Gastroesophageal sphincter (tissue), 4 donors: ENCODE data around the gene CAPSL. TPM values are rescaled to one million over a fixed set of nuclear protein-coding genes. Genes with fewer than 3 reads are reported as not detected.

Experiments
- ATAC-seq: fragments of 150-250 bp; one replicate; pipeline ENCODE4 v1.9.1; 2016; ENCODE audit warnings: mild to moderate bottlenecking, moderate library complexity
- H3K27ac ChIP-seq, 4 donors: fragments of 200-600 bp; sonication (generic) in 3 of 4; 1 replicate in 3 of 4; 2 replicates in 1 of 4; pipeline ENCODE4 v1.5.1; 2016 to 2019
- H3K27me3 ChIP-seq: fragments of 200-600 bp; sonication (generic); one replicate; pipeline ENCODE4 v1.5.1; 2019
- H3K36me3 ChIP-seq, 2 donors: fragments of 200-600 bp; sonication (generic); one replicate each; pipeline ENCODE4 v1.5.1; 2019; ENCODE audit warnings: control low read depth in 1 of 2
- H3K4me1 ChIP-seq, 3 donors: fragments of 200-600 bp; sonication (generic); 1 replicate in 2 of 3; 2 replicates in 1 of 3; pipeline ENCODE4 v1.5.1; 2016 to 2019; ENCODE audit warnings: control low read depth in 2 of 3
- H3K4me3 ChIP-seq, 2 donors: fragments of 200-600 bp; sonication (generic); one replicate each; pipeline ENCODE4 v1.5.1; 2019; ENCODE audit warnings: mild to moderate bottlenecking in 1 of 2, moderate library complexity in 1 of 2
- H3K9me3 ChIP-seq, 3 donors: fragments of 200-600 bp; sonication (generic); one replicate each; pipeline ENCODE4 v1.5.1; 2017 to 2019; ENCODE audit warnings: control low read depth in 2 of 3
- EP300 ChIP-seq: sonication (generic); formaldehyde crosslinking; IDR thresholded peaks from one replicate; pipeline ENCODE4 v1.6.1; 2017; ENCODE audit warnings: antibody characterized with exemption, mild to moderate bottlenecking
- POLR2A ChIP-seq, 2 donors: fragments of 450-650 bp; IDR thresholded peaks; one replicate each; pipeline ENCODE4 v1.6.1; 2017; ENCODE audit warnings: antibody characterized with exemption in 2 of 2, mild to moderate bottlenecking in 2 of 2, moderate library complexity in 1 of 2
- POLR2AphosphoS5 ChIP-seq: sonication (generic); formaldehyde crosslinking; IDR thresholded peaks from one replicate; pipeline ENCODE4 v1.6.1; 2017; ENCODE audit warnings: antibody characterized with exemption
- WGBS, 2 donors: methylation state at CpG; one replicate each; pipeline ENCODE4 v1.1.5; 2018; ENCODE audit warnings: low coverage in 1 of 2; 5-methylcytosine and 5-hydroxymethylcytosine counted together
- small RNA-seq, 4 donors: library from RNA; depleted of rRNA; stranded (forward); fragments of <200 nt; gene quantifications; one replicate each; pipeline ENCODE3, GENCODE V24; 2016
- total RNA-seq, 4 donors: library from RNA; depleted of rRNA; stranded (reverse); fragments of >200 nt; gene quantifications; one replicate each; pipeline ENCODE4 v1.1.0, GENCODE V29; 2016
- TF ChIP-seq, protein P1 (sequence below), 4 experiments: fragments of 200-600 bp in 2 of 4; fragments of 450-650 bp in 2 of 4; sonication (generic) in 1 of 4; IDR thresholded peaks; one replicate each; pipeline ENCODE4 v1.5.1; 2017 to 2019; ENCODE audit warnings: antibody characterized with exemption in 4 of 4, mild to moderate bottlenecking in 2 of 4, moderate library complexity in 2 of 4

The CAPSL gene
- total RNA-seq, 4 donors from 2014 or later: not detected

DNA sequence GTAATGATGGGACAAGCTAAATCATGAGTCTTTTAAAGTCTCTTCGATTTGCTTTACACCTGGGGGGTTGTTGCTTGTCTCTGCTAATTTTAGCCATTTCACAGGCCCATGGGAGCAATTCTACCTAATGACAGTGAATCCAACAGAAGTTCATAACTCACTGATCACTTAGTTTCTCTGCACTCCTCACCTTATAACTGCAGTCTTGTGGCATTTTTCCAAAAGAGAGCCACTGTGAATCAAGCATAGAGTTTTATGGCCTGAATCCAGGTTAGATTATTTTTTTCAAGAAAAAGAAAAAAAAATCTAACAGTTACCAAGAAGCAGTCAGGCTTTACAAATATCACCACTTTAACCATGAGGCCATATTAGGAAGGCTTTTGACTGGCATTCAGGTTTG lies 83.2 kb downstream of the CAPSL start:
- no peak overlapping the region for H3K27ac ChIP-seq
- ATAC-seq: no peak
- H3K9me3 ChIP-seq: no peaks in the 10 kb centered on the region
- H3K4me1 ChIP-seq: peaks cover 0 to 19% (median 0%) of the 10 kb centered on the region in 3 donors
- WGBS, 2 donors: 71% methylated on average over 1 of the region's 1 CpG; no CpG with 5 or more reads in 1 of the 2 donors
- no peak for TF ChIP-seq POLR2A (IDR thresholded peaks at IDR 0.05)
- TF ChIP-seq EP300: no peak
- TF ChIP-seq POLR2AphosphoS5: no peak
- TF ChIP-seq, protein P1, sequence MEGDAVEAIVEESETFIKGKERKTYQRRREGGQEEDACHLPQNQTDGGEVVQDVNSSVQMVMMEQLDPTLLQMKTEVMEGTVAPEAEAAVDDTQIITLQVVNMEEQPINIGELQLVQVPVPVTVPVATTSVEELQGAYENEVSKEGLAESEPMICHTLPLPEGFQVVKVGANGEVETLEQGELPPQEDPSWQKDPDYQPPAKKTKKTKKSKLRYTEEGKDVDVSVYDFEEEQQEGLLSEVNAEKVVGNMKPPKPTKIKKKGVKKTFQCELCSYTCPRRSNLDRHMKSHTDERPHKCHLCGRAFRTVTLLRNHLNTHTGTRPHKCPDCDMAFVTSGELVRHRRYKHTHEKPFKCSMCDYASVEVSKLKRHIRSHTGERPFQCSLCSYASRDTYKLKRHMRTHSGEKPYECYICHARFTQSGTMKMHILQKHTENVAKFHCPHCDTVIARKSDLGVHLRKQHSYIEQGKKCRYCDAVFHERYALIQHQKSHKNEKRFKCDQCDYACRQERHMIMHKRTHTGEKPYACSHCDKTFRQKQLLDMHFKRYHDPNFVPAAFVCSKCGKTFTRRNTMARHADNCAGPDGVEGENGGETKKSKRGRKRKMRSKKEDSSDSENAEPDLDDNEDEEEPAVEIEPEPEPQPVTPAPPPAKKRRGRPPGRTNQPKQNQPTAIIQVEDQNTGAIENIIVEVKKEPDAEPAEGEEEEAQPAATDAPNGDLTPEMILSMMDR (IDR thresholded peaks at IDR 0.05): no peak
- no peaks in the 10 kb centered on the region for H3K36me3 ChIP-seq
- no peak overlapping the region for H3K4me3 ChIP-seq
- H3K27me3 ChIP-seq: no peaks in the 10 kb centered on the region

Small RNA genes within 50 kb of the gene (small RNA-seq; reads per million reads assigned to genes)
- 0 reads per million in 4 donors for gene AC112204.1

Other genes with a start within 250 kb of the CAPSL start
- 10 to 100 TPM in 1 of 4 donors, 1 to 10 TPM in 3; 1.1 to 10.1 (median 4.0) TPM for gene IL7R, start 81.7 kb downstream of the CAPSL start, total RNA-seq
- not detected for gene UGT3A1, start 52.8 kb upstream of the CAPSL start, total RNA-seq
- not detected for gene UGT3A2, start 128.3 kb upstream of the CAPSL start, total RNA-seq
- gene LMBRD2, start 213.3 kb upstream of the CAPSL start, total RNA-seq: 10 to 100 TPM in 3 of 4 donors, 1 to 10 TPM in 1; 8.3 to 16.7 (median 13.2) TPM
- gene SKP2, start 213.5 kb upstream of the CAPSL start, total RNA-seq: 10 to 100 TPM in 3 of 4 donors, 1 to 10 TPM in 1; 8.2 to 11.6 (median 11.4) TPM